GM10847 (cell line): ENCODE measurements around the gene SLC44A5.

ENCODE experiments used
- POLR2A ChIP-seq: IDR thresholded peaks from 2 replicates; pipeline ENCODE4 v1.6.1; 2011; ENCODE audit not compliant: insufficient read length; ENCODE audit errors: extremely low read depth

The SLC44A5 gene

GRCh38 chr1:75506976-75507375 is 103.9 kb downstream of the SLC44A5 start:
- TF ChIP-seq POLR2A = no peak

GRCh38 chr1:75503221-75503974 is 107.5 kb downstream of the SLC44A5 start:
- no peak for TF ChIP-seq POLR2A

DNA sequence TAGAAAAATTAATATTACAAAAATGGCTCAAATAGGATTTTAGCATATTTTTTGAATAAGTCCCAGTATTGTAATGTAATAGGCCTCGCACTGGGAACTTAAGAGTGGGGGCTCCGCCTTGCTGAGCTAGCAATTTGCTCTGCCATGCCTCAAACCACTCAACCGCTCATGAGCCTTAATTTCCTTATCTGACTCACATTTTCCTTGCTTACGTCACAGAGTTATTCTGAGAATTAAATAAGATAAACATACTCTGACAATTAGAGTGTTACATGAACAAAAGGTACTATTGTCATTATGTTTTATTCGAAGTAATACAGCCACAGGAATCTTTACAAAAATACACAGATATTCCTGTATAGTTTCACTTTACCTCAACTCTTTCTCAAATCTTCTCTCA is 108.1 kb downstream of the SLC44A5 start:
- no peak for TF ChIP-seq POLR2A

- no peak for TF ChIP-seq POLR2A
These were observed 109.2 kb downstream of the SLC44A5 start for GRCh38 chr1:75501577-75502295.

DNA sequence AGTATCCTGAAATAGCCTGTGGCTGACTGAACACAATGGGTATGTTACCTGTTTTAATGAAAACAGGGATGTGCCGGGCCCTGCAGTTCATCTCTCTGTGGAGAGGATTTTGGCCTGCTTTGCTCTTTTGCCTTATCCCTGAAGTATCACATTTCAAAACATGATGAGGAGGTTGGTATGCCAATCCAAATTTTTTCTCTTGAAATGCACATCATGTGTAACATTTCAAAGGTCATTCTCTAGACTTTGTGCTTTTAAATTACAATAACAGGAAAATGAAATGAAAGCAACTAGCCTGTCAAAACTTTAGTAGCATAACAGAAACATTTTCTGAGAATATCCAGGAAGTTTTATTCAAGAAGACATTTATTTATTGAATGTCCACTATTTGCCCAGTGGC is 118.9 kb downstream of the SLC44A5 start:
- no peak for TF ChIP-seq POLR2A

DNA sequence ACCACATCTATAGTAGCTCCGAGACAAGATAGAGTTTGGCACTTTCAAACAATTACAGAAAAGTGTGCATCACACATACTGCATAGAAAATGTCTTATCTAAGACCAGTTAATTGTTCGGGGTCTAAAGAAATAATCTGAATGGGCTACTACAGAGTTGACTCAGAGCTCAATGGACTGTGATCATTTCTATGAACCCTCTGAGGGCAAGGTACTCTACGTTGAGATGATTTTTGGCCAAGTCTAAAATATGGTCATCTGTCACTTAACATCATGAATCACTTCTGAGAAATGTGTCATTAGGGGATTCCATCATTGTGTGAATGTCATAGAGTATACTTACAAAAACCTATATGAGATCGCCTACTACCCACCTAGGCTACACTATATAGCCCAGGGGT is 123.5 kb downstream of the SLC44A5 start:
- TF ChIP-seq POLR2A = no peak

DNA sequence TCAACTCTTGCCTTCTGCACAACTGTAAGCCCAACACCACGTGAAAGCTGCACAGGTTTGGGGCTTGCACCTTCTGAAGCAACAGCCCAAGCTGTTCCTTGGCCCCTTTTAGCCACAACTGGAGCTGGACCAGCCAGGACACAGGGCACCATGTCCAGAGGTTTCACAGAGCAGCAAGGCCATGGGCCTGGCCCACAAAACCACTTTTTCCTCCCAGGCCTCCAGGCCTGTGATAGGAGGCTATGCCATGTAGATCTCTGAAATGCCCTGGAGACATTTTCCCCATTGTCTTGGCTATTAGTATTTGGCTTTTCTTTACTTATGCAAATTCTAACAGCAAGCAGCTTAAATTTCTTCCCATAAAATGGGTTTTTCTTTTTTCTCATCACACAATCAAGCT is 126.1 kb downstream of the SLC44A5 start:
- no peak for TF ChIP-seq POLR2A

DNA sequence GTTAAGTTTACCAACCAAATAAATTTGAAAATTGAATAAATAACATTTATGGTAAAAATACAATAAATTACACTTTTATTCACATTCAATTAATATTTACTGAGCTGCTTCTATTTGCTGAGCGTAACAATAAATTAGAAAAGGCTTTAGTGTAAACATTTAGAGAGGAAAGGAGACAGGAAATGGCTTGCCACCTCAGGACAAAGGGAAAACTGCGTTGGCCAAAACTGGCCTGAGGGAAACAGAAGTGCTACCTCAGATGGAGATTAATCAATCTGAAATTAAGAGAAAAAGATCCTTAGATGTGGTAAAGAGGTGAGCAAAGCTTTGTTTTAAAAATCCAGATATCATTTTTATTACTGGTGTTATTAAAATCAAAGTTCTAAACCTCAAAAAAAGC is 128.0 kb downstream of the SLC44A5 start:
- no peak for TF ChIP-seq POLR2A

DNA sequence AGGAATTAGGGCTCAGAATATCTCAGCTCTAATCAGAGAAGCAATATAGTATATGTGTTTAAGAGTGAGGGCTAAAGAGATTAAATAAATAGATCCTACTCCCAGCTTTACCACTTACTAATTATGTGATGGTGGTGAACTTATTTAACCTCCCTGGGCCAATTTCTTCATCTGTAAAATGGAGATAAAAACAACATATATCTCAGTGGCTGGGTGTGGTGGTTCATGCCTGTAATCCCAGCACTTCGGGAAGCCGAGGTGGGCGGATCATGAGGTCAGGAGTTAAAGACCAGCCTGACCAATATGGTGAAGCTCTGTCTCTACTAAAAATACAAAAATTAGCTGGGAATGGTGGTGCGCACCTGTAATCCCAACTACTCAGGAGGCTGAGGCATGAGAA is 135.2 kb downstream of the SLC44A5 start:
- no peak for TF ChIP-seq POLR2A

- TF ChIP-seq POLR2A = no peak
These were observed 137.8 kb downstream of the SLC44A5 start for GRCh38 chr1:75472971-75473603.

DNA sequence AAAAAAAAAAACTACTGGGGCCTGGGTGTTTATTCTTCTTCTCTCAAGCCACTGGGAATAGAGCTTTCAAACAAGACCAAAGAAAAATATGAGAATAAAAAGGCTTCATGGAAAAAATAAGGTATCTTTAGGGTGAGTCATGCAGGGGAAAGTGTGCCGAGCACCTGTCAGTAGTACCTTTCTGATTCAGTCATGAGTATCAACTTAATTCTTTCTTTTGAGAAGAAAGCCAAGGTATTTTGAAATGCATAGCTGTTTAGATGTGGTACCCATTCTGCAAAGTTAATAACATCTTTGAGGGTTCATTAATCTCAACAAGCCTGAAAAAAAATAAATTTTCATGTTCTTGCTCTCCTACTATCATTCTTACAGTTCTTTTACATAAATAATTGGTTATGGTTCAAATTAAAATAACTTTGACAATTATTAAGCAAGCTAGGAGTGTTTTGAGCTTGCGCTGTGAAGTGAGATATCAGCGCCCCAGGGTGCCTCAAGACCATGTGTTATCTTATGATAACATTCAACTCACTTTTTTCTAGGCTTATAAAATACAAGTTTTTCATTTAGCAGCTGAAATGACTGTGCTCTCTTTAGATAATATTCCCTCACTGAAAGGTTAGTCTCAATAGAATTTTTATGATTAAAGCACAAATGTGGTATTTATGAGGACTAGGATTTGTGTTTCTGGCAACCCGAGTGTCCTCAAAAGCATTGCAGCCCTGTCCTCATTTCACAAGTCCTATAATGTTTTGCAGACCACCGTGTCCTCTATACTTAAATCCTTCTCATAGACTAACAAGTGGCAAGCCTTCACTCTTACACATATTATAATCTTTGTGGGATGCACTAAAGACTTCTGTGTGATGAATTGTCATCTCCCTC is 138.6 kb downstream of the SLC44A5 start:
- no peak for TF ChIP-seq POLR2A

GRCh38 chr1:75471252-75471651 is 139.7 kb downstream of the SLC44A5 start:
- no peak for TF ChIP-seq POLR2A

GRCh38 chr1:75470448-75470847 is 140.5 kb downstream of the SLC44A5 start:
- TF ChIP-seq POLR2A = no peak

- TF ChIP-seq POLR2A = no peak
These were observed 141.2 kb downstream of the SLC44A5 start for GRCh38 chr1:75469586-75470173.

GRCh38 chr1:75461808-75462325 is 149.0 kb downstream of the SLC44A5 start:
- no peak for TF ChIP-seq POLR2A
